Adrenal gland (tissue), 12 donors: Measurements from ENCODE around the gene UPK3BL2. TPM values are rescaled to one million over a fixed set of nuclear protein-coding genes. Genes with fewer than 3 reads are reported as not detected.
"Not testable (repeated sequence)": the region's sequence is repeated elsewhere in the genome, so short reads cannot be mapped to it uniquely, and the experiment has no call there.

Experiments
- DNase-seq, 7 donors: peaks; one replicate each; pipeline ENCODE4 v3.0.0-alpha.2; 2019 to 2020
- H3K27ac ChIP-seq, 5 donors: fragments of 200-600 bp; sonication (generic) in 4 of 5; 1 replicate in 3 of 5; 2 replicates in 2 of 5; pipeline versions ENCODE4 v1.5.1 to v1.8.0; 2016 to 2020; ENCODE audit warnings: mild to moderate bottlenecking in 1 of 5
- H3K27me3 ChIP-seq: fragments of 200-600 bp; 2 replicates; pipeline ENCODE4 v1.8.0; 2021
- H3K36me3 ChIP-seq, 2 donors: fragments of 200-600 bp; replicated peaks in 1 of 2; 1 replicate in 1 of 2; 2 replicates in 1 of 2; pipeline versions ENCODE4 v1.5.1 to v1.8.0; 2018 to 2022
- H3K4me1 ChIP-seq, 2 donors: fragments of 200-600 bp; replicated peaks in 1 of 2; 1 replicate in 1 of 2; 2 replicates in 1 of 2; pipeline versions ENCODE4 v1.5.1 to v1.8.0; 2018 to 2021
- H3K4me3 ChIP-seq, 4 donors: fragments of 200-600 bp; sonication (generic) in 3 of 4; one replicate each; pipeline ENCODE4 v1.5.1; 2016 to 2018
- H3K9me3 ChIP-seq, 3 donors: fragments of 200-600 bp; sonication (generic) in 1 of 3; replicated peaks in 1 of 3; 1 replicate in 2 of 3; 2 replicates in 1 of 3; pipeline versions ENCODE4 v1.5.1 to v1.8.0; 2016 to 2021
- CTCF ChIP-seq, 6 experiments: fragments of 450-650 bp in 4 of 6; fragments of 200-600 bp in 2 of 6; sonication (generic) in 1 of 6; IDR thresholded peaks; 1 replicate in 5 of 6; 2 replicates in 1 of 6; pipeline versions ENCODE4 v1.5.1 to v1.8.0; 2016 to 2021; ENCODE audit warnings: antibody characterized with exemption in 6 of 6, mild to moderate bottlenecking in 2 of 6, moderate library complexity in 1 of 6
- POLR2A ChIP-seq, 2 donors: fragments of 450-650 bp; IDR thresholded peaks; one replicate each; pipeline ENCODE4 v1.6.1; 2017; ENCODE audit warnings: antibody characterized with exemption in 2 of 2, mild to moderate bottlenecking in 2 of 2, moderate library complexity in 1 of 2
- WGBS, 4 donors: extraction: QIAGEN DNeasy Blood & Tissue Kit in 2 of 4; methylation state at CpG; one replicate each; pipeline versions ENCODE4 v1.1.5 to v1.1.7; 2013 to 2017; 5-methylcytosine and 5-hydroxymethylcytosine counted together
- intact Hi-C, 2 donors: fragments of 100-400 bp; cut with DNase I; formaldehyde crosslinking; loops; one replicate each; pipeline versions ENCODE4 v1.14.1 to v1.15.0; 2022 to 2023
- polyA plus RNA-seq, 3 donors: library from polyadenylated mRNA; stranded (reverse); fragments of 200-250 nt in 2 of 3; fragments of 350-450 nt in 1 of 3; fragmentation: Illumina TruSeq in 1 of 3; extraction: RNeasy Lipid Tissue Mini Kit (QIAGEN cat#74804) in 1 of 3; gene quantifications; one replicate each; pipeline ENCODE4 v1.2.3, GENCODE V29; 2013 to 2014
- total RNA-seq, 9 donors: library from RNA; depleted of rRNA in 4 of 9; stranded (reverse); fragments of >200 nt in 4 of 9; fragments of 120-200 nt in 1 of 9; fragmentation: NEBNext Ultra II Directional in 1 of 9; extraction: Animal tissue kit (Norgen Biotek cat#: 25700) in 1 of 9; gene quantifications; one replicate each; pipeline versions ENCODE4 v1.1.0 to v1.2.4, GENCODE V29; 2013 to 2023
- donor health status: healthy with polysubstance abuse.
- donor health status: Bipolar disorder and iron deficiency.
- donor health status: DM: yes; HTN: yes; CAD: no.
- donor health status: DM: no; HTN: no; CAD: no.
- donor health status: DM: no; HTN: no; CAD: no.
- donor health status: DM: yes; HTN: yes; CAD: no.

Gene UPK3BL2
- total and polyA plus RNA-seq, 12 donors: 0.41 to 62.9 (median 5.5) TPM

- 0 to 1% (median 0%) methylated on average over 27 to 52 of the region's 64 CpGs; no CpG with 5 or more reads in 1 of the 4 donors for WGBS, 4 donors
- H3K36me3 ChIP-seq, H3K27me3 ChIP-seq, H3K9me3 ChIP-seq, H3K4me1 ChIP-seq, intact Hi-C loops: not testable (repeated sequence)
- Histone ChIP-seq H3K27ac (peak within 1 kb of the TSS in 4 of 5 donors; percentile 48 to 81 (median 74)), H3K4me3 (peak within 1 kb of the TSS; percentile 89 to 99 (median 94))
- peak; percentile 95 to 100 (median 95) for DNase-seq
- TF ChIP-seq CTCF (IDR thresholded peaks at IDR 0.05) (peak; percentile 13 to 67 (median 46)), POLR2A (IDR thresholded peaks at IDR 0.05) (peak in 1 of 2 donors; percentile 28)
These were observed 29.1 kb upstream of the UPK3BL2 start, which contains the start of gene POLR2J3 for GRCh38 chr7:102572261-102573239. Gene POLR2J3, minus strand, starts transcription at chr7:102572583. Its CDS starts 62 bp downstream, at chr7:102572521.

- WGBS, 4 donors: 96 to 97% methylated on average over 3 of the region's 11 CpGs; no CpG with 5 or more reads in 2 of the 4 donors
These were observed 25.1 kb upstream of the UPK3BL2 start for GRCh38 chr7:102568620-102569019.

GRCh38 chr7:102550808-102551422, 7.4 kb upstream of the UPK3BL2 start, which contains the start of gene SPDYE2:
Gene SPDYE2, plus strand, starts transcription at chr7:102551226. Its CDS starts 2,030 bp downstream, at chr7:102553256.
- no CpG with 5 or more reads among the region's 6 CpGs for WGBS, 4 donors
- intact Hi-C loops: not testable (repeated sequence)

More at GRCh38 chr7:102568620-102569019, 25.1 kb upstream of the UPK3BL2 start:
- H3K27me3 ChIP-seq, DNase-seq, H3K36me3 ChIP-seq, H3K4me3 ChIP-seq, intact Hi-C loops, H3K27ac ChIP-seq, H3K9me3 ChIP-seq, H3K4me1 ChIP-seq: not testable (repeated sequence)

GRCh38 chr7:102546353-102546752, 2.9 kb upstream of the UPK3BL2 start:
- DNase-seq, H3K9me3 ChIP-seq, H3K36me3 ChIP-seq, H3K4me3 ChIP-seq, intact Hi-C loops, H3K4me1 ChIP-seq, H3K27me3 ChIP-seq, H3K27ac ChIP-seq: not testable (repeated sequence)
- 50 to 100% (median 100%) methylated on average over 1 of the region's 6 CpGs; no CpG with 5 or more reads in 1 of the 4 donors for WGBS, 4 donors

More at GRCh38 chr7:102550808-102551422, 7.4 kb upstream of the UPK3BL2 start, which contains the start of gene SPDYE2:
- not testable (repeated sequence) for H3K4me1 ChIP-seq, DNase-seq, H3K36me3 ChIP-seq, H3K9me3 ChIP-seq, H3K4me3 ChIP-seq, H3K27me3 ChIP-seq, H3K27ac ChIP-seq

GRCh38 chr7:102545288-102545687, 1.8 kb upstream of the UPK3BL2 start:
- peak in 1 of 7 donors; percentile 2 for DNase-seq
- H3K4me3 ChIP-seq, H3K4me1 ChIP-seq, H3K27ac ChIP-seq, H3K9me3 ChIP-seq, intact Hi-C loops, H3K36me3 ChIP-seq, H3K27me3 ChIP-seq: not testable (repeated sequence)
- WGBS, 4 donors: 94 to 97% methylated on average over 7 of the region's 12 CpGs; no CpG with 5 or more reads in 2 of the 4 donors

- H3K4me3 ChIP-seq, H3K36me3 ChIP-seq, H3K27ac ChIP-seq, intact Hi-C loops, DNase-seq, H3K4me1 ChIP-seq, H3K27me3 ChIP-seq, H3K9me3 ChIP-seq: not testable (repeated sequence)
- no CpG with 5 or more reads among the region's 1 CpG for WGBS, 4 donors
These were observed 876 bp upstream of the UPK3BL2 start for GRCh38 chr7:102544372-102544771.

GRCh38 chr7:102542771-102543170, 725 bp downstream of the UPK3BL2 start:
- H3K9me3 ChIP-seq, H3K36me3 ChIP-seq, H3K4me1 ChIP-seq, H3K27ac ChIP-seq, H3K27me3 ChIP-seq, H3K4me3 ChIP-seq, intact Hi-C loops: not testable (repeated sequence)
- DNase-seq: peak in 1 of 7 donors; percentile 1
- 83 to 99% (median 96%) methylated on average over 5 to 7 of the region's 11 CpGs for WGBS, 4 donors

GRCh38 chr7:102542083-102542482, 1.4 kb downstream of the UPK3BL2 start:
- H3K4me1 ChIP-seq, intact Hi-C loops, H3K4me3 ChIP-seq, H3K9me3 ChIP-seq, DNase-seq, H3K36me3 ChIP-seq, H3K27ac ChIP-seq, H3K27me3 ChIP-seq: not testable (repeated sequence)
- 88 to 100% methylated on average over 3 to 4 of the region's 8 CpGs; no CpG with 5 or more reads in 2 of the 4 donors for WGBS, 4 donors

GRCh38 chr7:102540604-102541003, 2.9 kb downstream of the UPK3BL2 start:
- H3K4me3 ChIP-seq, H3K4me1 ChIP-seq, H3K27me3 ChIP-seq, H3K36me3 ChIP-seq, H3K9me3 ChIP-seq, intact Hi-C loops, H3K27ac ChIP-seq: not testable (repeated sequence)
- DNase-seq: peak in 1 of 7 donors; percentile 1
- 93 to 100% (median 94%) methylated on average over 1 to 5 of the region's 6 CpGs for WGBS, 4 donors
